Stomach (tissue), 4 donors: ENCODE data around the gene NRXN2.

Source experiments
- POLR2A ChIP-seq, 4 donors: fragments of 450-650 bp; IDR thresholded peaks; one replicate each; pipeline ENCODE4 v1.6.1; 2016; ENCODE audit warnings: antibody characterized with exemption in 4 of 4, control low read depth in 2 of 4, mild to moderate bottlenecking in 1 of 4, moderate library complexity in 1 of 4
- TF ChIP-seq, protein P1 (sequence below), 7 experiments: fragments of 450-650 bp in 4 of 7; fragments of 200-600 bp in 3 of 7; sonication (generic) in 3 of 7; IDR thresholded peaks; one replicate each; pipeline ENCODE4 v1.5.1; 2016 to 2019; ENCODE audit warnings: antibody characterized with exemption in 7 of 7, control low read depth in 2 of 7, mild to moderate bottlenecking in 1 of 7

DNA sequence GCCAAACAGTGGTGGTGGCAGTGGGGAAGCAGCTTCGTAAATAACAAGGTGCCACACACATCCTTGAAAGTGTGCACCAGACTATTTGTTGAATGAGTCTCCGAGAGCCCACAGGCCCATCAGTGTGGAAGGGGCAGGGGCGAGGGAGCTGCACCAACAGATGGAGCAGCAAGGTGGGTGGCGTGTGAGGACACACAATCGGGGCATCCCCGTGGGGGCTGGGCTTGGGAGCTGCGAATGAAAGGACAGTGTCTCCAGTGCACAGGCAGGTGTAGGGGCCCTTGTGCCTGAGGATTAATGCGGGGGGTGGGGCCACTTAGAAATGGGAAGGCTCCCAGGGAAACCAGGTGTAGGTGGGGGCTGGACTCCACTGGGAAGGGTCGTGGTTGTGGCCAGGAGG lies 2.8 kb downstream of the NRXN2 start:
- TF ChIP-seq, protein P1, sequence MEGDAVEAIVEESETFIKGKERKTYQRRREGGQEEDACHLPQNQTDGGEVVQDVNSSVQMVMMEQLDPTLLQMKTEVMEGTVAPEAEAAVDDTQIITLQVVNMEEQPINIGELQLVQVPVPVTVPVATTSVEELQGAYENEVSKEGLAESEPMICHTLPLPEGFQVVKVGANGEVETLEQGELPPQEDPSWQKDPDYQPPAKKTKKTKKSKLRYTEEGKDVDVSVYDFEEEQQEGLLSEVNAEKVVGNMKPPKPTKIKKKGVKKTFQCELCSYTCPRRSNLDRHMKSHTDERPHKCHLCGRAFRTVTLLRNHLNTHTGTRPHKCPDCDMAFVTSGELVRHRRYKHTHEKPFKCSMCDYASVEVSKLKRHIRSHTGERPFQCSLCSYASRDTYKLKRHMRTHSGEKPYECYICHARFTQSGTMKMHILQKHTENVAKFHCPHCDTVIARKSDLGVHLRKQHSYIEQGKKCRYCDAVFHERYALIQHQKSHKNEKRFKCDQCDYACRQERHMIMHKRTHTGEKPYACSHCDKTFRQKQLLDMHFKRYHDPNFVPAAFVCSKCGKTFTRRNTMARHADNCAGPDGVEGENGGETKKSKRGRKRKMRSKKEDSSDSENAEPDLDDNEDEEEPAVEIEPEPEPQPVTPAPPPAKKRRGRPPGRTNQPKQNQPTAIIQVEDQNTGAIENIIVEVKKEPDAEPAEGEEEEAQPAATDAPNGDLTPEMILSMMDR (IDR thresholded peaks at IDR 0.05): no peak
- no peak for TF ChIP-seq POLR2A (IDR thresholded peaks at IDR 0.05)
